Osteoblast (primary cell): ENCODE data around the gene ETFDH. TPM values are rescaled to one million over a fixed set of nuclear protein-coding genes. Genes with fewer than 3 reads are reported as not detected.
"Not testable (repeated sequence)": the region's sequence is repeated elsewhere in the genome, so short reads cannot be mapped to it uniquely, and the experiment has no call there.

Source experiments
- DNase-seq: peaks from one replicate; pipeline ENCODE4 v3.0.0; 2011; ENCODE audit warnings: low spot score, mixed read lengths; ENCODE audit not compliant: insufficient read length; ENCODE audit errors: missing footprints
- H2AFZ ChIP-seq: 2 replicates; pipeline ENCODE4 v1.6.0; 2011; ENCODE audit warnings: mild to moderate bottlenecking, low read length
- H3K27ac ChIP-seq: 2 replicates; pipeline ENCODE4 v1.5.1; 2011; ENCODE audit warnings: mild to moderate bottlenecking, low read depth, low read length, moderate library complexity
- H3K27me3 ChIP-seq: 2 replicates; pipeline ENCODE4 v1.6.0; 2012; ENCODE audit warnings: mild to moderate bottlenecking, control low read depth, inconsistent platforms, low read length, moderate library complexity; ENCODE audit not compliant: insufficient read depth
- H3K36me3 ChIP-seq: 2 replicates; pipeline ENCODE4 v1.5.1; 2011; ENCODE audit warnings: mild to moderate bottlenecking, low read length, control low read depth, moderate library complexity; ENCODE audit not compliant: insufficient read depth
- H3K4me1 ChIP-seq: 2 replicates; pipeline ENCODE4 v1.5.1; 2011; ENCODE audit warnings: mild to moderate bottlenecking, low read length, control low read depth, moderate library complexity; ENCODE audit not compliant: insufficient read depth
- H3K4me2 ChIP-seq: 2 replicates; pipeline ENCODE4 v1.6.0; 2011; ENCODE audit warnings: mild to moderate bottlenecking, low read length; ENCODE audit not compliant: insufficient read depth
- H3K4me3 ChIP-seq: fragments of 200-600 bp; sonication (generic); 3 replicates; pipeline ENCODE4 v1.5.1; 2012; ENCODE audit warnings: mild to moderate bottlenecking, low read length, inconsistent platforms; ENCODE audit not compliant: insufficient read depth
- H3K79me2 ChIP-seq: 2 replicates; pipeline ENCODE4 v1.6.0; 2012; ENCODE audit warnings: mild to moderate bottlenecking, low read length, control low read depth, inconsistent platforms; ENCODE audit not compliant: insufficient read depth
- H3K9me3 ChIP-seq: 2 replicates; pipeline ENCODE4 v1.5.1; 2011; ENCODE audit warnings: low read depth, low read length, control low read depth
- H4K20me1 ChIP-seq: 2 replicates; pipeline ENCODE4 v1.6.0; 2012; ENCODE audit warnings: mild to moderate bottlenecking, low read length, control low read depth; ENCODE audit not compliant: insufficient read depth
- total RNA-seq: library from RNA; depleted of rRNA; stranded (reverse); fragments of >200 nt; gene quantifications from 2 replicates; pipeline ENCODE4 v1.2.3, GENCODE V29; 2012
- TF ChIP-seq, protein P1 (sequence below): IDR thresholded peaks from 2 replicates; pipeline ENCODE4 v1.5.1; 2011; ENCODE audit warnings: mild to moderate bottlenecking, low read depth, low read length, moderate library complexity; ENCODE audit errors: extremely low read depth

The ETFDH gene
- total RNA-seq, 1 donor: 29.0 TPM

DNA sequence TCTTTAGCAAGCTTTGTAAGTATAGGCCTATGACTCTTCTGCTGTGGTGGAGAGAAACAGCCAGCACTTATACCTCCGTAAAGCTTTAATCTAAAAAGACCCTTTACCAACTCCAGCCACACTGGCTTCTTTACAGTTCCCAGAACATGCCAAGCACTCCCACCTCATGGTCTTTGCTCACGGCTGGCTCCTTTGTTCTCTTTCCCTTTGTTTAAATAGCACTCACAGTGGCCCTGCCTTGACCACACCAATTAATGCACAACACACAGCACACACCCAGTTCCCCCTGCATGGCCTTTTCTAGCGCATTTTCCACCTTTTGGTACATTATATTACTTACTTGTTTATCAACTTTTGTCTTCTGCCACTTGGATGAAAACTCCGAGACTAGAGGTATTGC is 32.2 kb downstream of the ETFDH start:
- Histone ChIP-seq H4K20me1 (no peaks in the 10 kb centered on the region), H2AFZ (no peak overlapping the region), H3K27ac (no peak overlapping the region), H3K4me1 (no peaks in the 10 kb centered on the region), H3K4me3 (no peak overlapping the region), H3K36me3 (peaks cover 17% of the 10 kb centered on the region), H3K79me2 (no peaks in the 10 kb centered on the region), H3K27me3 (no peaks in the 10 kb centered on the region), H3K4me2 (no peak overlapping the region), H3K9me3 (no peaks in the 10 kb centered on the region)
- TF ChIP-seq, protein P1, sequence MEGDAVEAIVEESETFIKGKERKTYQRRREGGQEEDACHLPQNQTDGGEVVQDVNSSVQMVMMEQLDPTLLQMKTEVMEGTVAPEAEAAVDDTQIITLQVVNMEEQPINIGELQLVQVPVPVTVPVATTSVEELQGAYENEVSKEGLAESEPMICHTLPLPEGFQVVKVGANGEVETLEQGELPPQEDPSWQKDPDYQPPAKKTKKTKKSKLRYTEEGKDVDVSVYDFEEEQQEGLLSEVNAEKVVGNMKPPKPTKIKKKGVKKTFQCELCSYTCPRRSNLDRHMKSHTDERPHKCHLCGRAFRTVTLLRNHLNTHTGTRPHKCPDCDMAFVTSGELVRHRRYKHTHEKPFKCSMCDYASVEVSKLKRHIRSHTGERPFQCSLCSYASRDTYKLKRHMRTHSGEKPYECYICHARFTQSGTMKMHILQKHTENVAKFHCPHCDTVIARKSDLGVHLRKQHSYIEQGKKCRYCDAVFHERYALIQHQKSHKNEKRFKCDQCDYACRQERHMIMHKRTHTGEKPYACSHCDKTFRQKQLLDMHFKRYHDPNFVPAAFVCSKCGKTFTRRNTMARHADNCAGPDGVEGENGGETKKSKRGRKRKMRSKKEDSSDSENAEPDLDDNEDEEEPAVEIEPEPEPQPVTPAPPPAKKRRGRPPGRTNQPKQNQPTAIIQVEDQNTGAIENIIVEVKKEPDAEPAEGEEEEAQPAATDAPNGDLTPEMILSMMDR: no peak
- no peak for DNase-seq

DNA sequence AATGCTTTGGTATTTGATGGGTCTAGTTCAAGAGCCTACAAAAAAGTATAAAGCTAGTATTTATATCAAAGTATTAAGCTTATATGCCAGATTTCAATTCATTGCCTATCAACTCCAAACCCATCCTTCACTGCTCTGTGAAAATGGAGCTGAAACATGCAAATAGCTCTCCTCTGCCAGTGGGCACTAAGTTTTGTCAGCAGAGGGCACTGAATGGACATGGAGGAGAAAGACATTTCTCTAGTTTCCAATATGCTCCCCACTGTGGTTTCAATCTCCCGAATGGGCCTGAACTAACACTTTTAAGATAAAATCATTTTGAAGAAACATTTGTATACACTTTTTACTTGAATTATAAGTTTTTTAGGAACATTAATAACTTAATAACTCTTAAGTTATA is 38.7 kb downstream of the ETFDH start:
- Histone ChIP-seq H3K36me3 (peaks cover 65% of the 10 kb centered on the region), H3K27ac (no peak overlapping the region), H4K20me1 (no peaks in the 10 kb centered on the region), H3K4me1 (no peaks in the 10 kb centered on the region), H3K4me2 (no peak overlapping the region), H3K9me3 (no peaks in the 10 kb centered on the region), H3K4me3 (no peak overlapping the region), H2AFZ (no peak overlapping the region), H3K79me2 (no peaks in the 10 kb centered on the region), H3K27me3 (no peaks in the 10 kb centered on the region)
- DNase-seq: no peak
- TF ChIP-seq, protein P1: peak; percentile 49

- not testable (repeated sequence) for H3K79me2 ChIP-seq, H3K4me3 ChIP-seq, H4K20me1 ChIP-seq, H3K27me3 ChIP-seq, H3K4me1 ChIP-seq, H3K9me3 ChIP-seq, H2AFZ ChIP-seq, H3K4me2 ChIP-seq, H3K27ac ChIP-seq
- DNase-seq: peak; percentile 9
- peaks cover 70% of the 10 kb centered on the region for H3K36me3 ChIP-seq
Measured at GRCh38 chr4:158712622-158713021, 40.5 kb downstream of the ETFDH start.

- Histone ChIP-seq H3K9me3 (no peaks in the 10 kb centered on the region), H3K36me3 (peaks cover 82% of the 10 kb centered on the region), H3K79me2 (peaks cover 9% of the 10 kb centered on the region), H3K4me2 (no peak overlapping the region), H3K4me1 (no peaks in the 10 kb centered on the region), H3K4me3 (no peak overlapping the region), H3K27me3 (no peaks in the 10 kb centered on the region), H2AFZ (no peak overlapping the region), H4K20me1 (no peaks in the 10 kb centered on the region), H3K27ac (no peak overlapping the region)
- TF ChIP-seq, protein P1: no peak
- peak; percentile 39 for DNase-seq
Measured at GRCh38 chr4:158714937-158715336, 42.8 kb downstream of the ETFDH start.
